ENCODE data around the gene GPRC5C. TPM values are rescaled to one million over a fixed set of nuclear protein-coding genes. Genes with fewer than 3 reads are reported as not detected.

Gene GPRC5C
- total and polyA plus RNA-seq, 2 of the 8 experiments (the other 6 are each of a cell fraction or from before 2014, with no cell fraction given) = 18.3 to 55.8 TPM

- TF ChIP-seq, protein P1, sequence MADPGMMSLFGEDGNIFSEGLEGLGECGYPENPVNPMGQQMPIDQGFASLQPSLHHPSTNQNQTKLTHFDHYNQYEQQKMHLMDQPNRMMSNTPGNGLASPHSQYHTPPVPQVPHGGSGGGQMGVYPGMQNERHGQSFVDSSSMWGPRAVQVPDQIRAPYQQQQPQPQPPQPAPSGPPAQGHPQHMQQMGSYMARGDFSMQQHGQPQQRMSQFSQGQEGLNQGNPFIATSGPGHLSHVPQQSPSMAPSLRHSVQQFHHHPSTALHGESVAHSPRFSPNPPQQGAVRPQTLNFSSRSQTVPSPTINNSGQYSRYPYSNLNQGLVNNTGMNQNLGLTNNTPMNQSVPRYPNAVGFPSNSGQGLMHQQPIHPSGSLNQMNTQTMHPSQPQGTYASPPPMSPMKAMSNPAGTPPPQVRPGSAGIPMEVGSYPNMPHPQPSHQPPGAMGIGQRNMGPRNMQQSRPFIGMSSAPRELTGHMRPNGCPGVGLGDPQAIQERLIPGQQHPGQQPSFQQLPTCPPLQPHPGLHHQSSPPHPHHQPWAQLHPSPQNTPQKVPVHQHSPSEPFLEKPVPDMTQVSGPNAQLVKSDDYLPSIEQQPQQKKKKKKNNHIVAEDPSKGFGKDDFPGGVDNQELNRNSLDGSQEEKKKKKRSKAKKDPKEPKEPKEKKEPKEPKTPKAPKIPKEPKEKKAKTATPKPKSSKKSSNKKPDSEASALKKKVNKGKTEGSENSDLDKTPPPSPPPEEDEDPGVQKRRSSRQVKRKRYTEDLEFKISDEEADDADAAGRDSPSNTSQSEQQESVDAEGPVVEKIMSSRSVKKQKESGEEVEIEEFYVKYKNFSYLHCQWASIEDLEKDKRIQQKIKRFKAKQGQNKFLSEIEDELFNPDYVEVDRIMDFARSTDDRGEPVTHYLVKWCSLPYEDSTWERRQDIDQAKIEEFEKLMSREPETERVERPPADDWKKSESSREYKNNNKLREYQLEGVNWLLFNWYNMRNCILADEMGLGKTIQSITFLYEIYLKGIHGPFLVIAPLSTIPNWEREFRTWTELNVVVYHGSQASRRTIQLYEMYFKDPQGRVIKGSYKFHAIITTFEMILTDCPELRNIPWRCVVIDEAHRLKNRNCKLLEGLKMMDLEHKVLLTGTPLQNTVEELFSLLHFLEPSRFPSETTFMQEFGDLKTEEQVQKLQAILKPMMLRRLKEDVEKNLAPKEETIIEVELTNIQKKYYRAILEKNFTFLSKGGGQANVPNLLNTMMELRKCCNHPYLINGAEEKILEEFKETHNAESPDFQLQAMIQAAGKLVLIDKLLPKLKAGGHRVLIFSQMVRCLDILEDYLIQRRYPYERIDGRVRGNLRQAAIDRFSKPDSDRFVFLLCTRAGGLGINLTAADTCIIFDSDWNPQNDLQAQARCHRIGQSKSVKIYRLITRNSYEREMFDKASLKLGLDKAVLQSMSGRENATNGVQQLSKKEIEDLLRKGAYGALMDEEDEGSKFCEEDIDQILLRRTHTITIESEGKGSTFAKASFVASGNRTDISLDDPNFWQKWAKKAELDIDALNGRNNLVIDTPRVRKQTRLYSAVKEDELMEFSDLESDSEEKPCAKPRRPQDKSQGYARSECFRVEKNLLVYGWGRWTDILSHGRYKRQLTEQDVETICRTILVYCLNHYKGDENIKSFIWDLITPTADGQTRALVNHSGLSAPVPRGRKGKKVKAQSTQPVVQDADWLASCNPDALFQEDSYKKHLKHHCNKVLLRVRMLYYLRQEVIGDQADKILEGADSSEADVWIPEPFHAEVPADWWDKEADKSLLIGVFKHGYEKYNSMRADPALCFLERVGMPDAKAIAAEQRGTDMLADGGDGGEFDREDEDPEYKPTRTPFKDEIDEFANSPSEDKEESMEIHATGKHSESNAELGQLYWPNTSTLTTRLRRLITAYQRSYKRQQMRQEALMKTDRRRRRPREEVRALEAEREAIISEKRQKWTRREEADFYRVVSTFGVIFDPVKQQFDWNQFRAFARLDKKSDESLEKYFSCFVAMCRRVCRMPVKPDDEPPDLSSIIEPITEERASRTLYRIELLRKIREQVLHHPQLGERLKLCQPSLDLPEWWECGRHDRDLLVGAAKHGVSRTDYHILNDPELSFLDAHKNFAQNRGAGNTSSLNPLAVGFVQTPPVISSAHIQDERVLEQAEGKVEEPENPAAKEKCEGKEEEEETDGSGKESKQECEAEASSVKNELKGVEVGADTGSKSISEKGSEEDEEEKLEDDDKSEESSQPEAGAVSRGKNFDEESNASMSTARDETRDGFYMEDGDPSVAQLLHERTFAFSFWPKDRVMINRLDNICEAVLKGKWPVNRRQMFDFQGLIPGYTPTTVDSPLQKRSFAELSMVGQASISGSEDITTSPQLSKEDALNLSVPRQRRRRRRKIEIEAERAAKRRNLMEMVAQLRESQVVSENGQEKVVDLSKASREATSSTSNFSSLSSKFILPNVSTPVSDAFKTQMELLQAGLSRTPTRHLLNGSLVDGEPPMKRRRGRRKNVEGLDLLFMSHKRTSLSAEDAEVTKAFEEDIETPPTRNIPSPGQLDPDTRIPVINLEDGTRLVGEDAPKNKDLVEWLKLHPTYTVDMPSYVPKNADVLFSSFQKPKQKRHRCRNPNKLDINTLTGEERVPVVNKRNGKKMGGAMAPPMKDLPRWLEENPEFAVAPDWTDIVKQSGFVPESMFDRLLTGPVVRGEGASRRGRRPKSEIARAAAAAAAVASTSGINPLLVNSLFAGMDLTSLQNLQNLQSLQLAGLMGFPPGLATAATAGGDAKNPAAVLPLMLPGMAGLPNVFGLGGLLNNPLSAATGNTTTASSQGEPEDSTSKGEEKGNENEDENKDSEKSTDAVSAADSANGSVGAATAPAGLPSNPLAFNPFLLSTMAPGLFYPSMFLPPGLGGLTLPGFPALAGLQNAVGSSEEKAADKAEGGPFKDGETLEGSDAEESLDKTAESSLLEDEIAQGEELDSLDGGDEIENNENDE (IDR thresholded peaks at IDR 0.05; ENCODE audit: insufficient replicate concordance, low read length) = no peak
- TF ChIP-seq CTCF (IDR thresholded peaks at IDR 0.05; ENCODE audit: control extremely low read depth in 1 of 3, insufficient read depth in 1 of 3, low read depth in 1 of 3, low read length in 3 of 3) (peak; percentile 86 to 97 (median 86)), YY1 (IDR thresholded peaks at IDR 0.05; ENCODE audit: low read depth, low read length) (peak; percentile 96), EGR1 (IDR thresholded peaks at IDR 0.05; ENCODE audit: borderline replicate concordance, low read depth, low read length) (no peak), SP2 (IDR thresholded peaks at IDR 0.05; ENCODE audit: low read length) (no peak), RAD21 (IDR thresholded peaks at IDR 0.05 in 1 of 2, conservative IDR thresholded peaks at IDR 0.05 in 1 of 2; ENCODE audit: low read depth in 2 of 2, low read length in 2 of 2) (peak; percentile 98 to 99), BACH1 (IDR thresholded peaks at IDR 0.05; ENCODE audit: low read length) (no peak)
Measured at GRCh38 chr17:74457146-74457819, 25.4 kb downstream of the GPRC5C start (continued).
